Mesenchymal stem cell (in vitro differentiated cells and primary cell): ENCODE measurements around the gene ITPKB.

ENCODE experiments used
- DNase-seq: peaks from one replicate; pipeline ENCODE4 v3.0.0-alpha.2; 2013
- H2AFZ ChIP-seq: one replicate; pipeline ENCODE4 v1.6.1; 2013; ENCODE audit warnings: low read depth, mild to moderate bottlenecking, control low read depth, inconsistent platforms, low read length, moderate library complexity
- H2AK5ac ChIP-seq: 2 replicates; pipeline ENCODE4 v1.6.1; 2013; ENCODE audit warnings: low read length, moderate library complexity, mild to moderate bottlenecking, inconsistent platforms; ENCODE audit not compliant: severe bottlenecking
- H2BK120ac ChIP-seq: one replicate; pipeline ENCODE4 v1.6.1; 2013; ENCODE audit warnings: low read depth, mild to moderate bottlenecking, inconsistent platforms, low read length, moderate library complexity
- H2BK12ac ChIP-seq, 2 experiments: one replicate each; pipeline ENCODE4 v1.6.1; 2013; ENCODE audit warnings: inconsistent platforms in 2 of 2, low read length in 2 of 2, mild to moderate bottlenecking in 2 of 2, moderate library complexity in 2 of 2, control low read depth in 1 of 2
- H2BK15ac ChIP-seq: one replicate; pipeline ENCODE4 v1.6.1; 2013; ENCODE audit warnings: mild to moderate bottlenecking, low read depth, inconsistent platforms; ENCODE audit not compliant: poor library complexity, severe bottlenecking
- H2BK5ac ChIP-seq: 2 replicates; pipeline ENCODE4 v1.6.1; 2013; ENCODE audit warnings: low read depth, mild to moderate bottlenecking, low read length, control low read depth, inconsistent platforms; ENCODE audit not compliant: poor library complexity, severe bottlenecking
- H3K14ac ChIP-seq, 2 experiments: one replicate each; pipeline ENCODE4 v1.6.1; 2013; ENCODE audit warnings: inconsistent platforms in 2 of 2, low read length in 2 of 2, control low read depth in 1 of 2, mild to moderate bottlenecking in 1 of 2, moderate library complexity in 1 of 2
- H3K18ac ChIP-seq, 2 experiments: one replicate each; pipeline ENCODE4 v1.6.1; 2013; ENCODE audit warnings: inconsistent platforms in 2 of 2, low read length in 2 of 2, control low read depth in 1 of 2, low read depth in 1 of 2, mild to moderate bottlenecking in 1 of 2
- H3K23ac ChIP-seq, 2 experiments: one replicate each; pipeline ENCODE4 v1.6.1; 2013; ENCODE audit warnings: inconsistent platforms in 2 of 2, low read length in 2 of 2, mild to moderate bottlenecking in 2 of 2, moderate library complexity in 2 of 2, control low read depth in 1 of 2
- H3K27ac ChIP-seq: 2 replicates; pipeline ENCODE4 v1.5.1; 2013; ENCODE audit warnings: mild to moderate bottlenecking, moderate library complexity, low read length, control low read depth, inconsistent platforms; ENCODE audit not compliant: poor library complexity, severe bottlenecking
- H3K27me3 ChIP-seq, 2 experiments: 2 replicates each; pipeline versions ENCODE4 v1.6.1 to v1.7.0; 2013; ENCODE audit warnings: low read length in 2 of 2, mild to moderate bottlenecking in 2 of 2, moderate library complexity in 2 of 2, control low read depth in 1 of 2, inconsistent platforms in 1 of 2; ENCODE audit not compliant: control insufficient read depth in 1 of 2, insufficient read depth in 1 of 2
- H3K36me3 ChIP-seq, 2 experiments: 2 replicates each; pipeline versions ENCODE4 v1.6.1 to v1.7.0; 2013; ENCODE audit warnings: low read length in 2 of 2, control low read depth in 1 of 2, inconsistent platforms in 1 of 2, low read depth in 1 of 2, mild to moderate bottlenecking in 1 of 2; ENCODE audit not compliant: insufficient read depth in 2 of 2, control insufficient read depth in 1 of 2
- H3K4ac ChIP-seq, 2 experiments: one replicate each; pipeline ENCODE4 v1.6.1; 2013; ENCODE audit warnings: inconsistent platforms in 2 of 2, low read length in 2 of 2, mild to moderate bottlenecking in 2 of 2, moderate library complexity in 2 of 2, control low read depth in 1 of 2, low read depth in 1 of 2
- H3K4me1 ChIP-seq: 2 replicates; pipeline ENCODE4 v1.6.1; 2013; ENCODE audit warnings: low read depth, low read length, control low read depth; ENCODE audit not compliant: control insufficient read depth, insufficient read depth
- H3K4me2 ChIP-seq: 2 replicates; pipeline ENCODE4 v1.6.1; 2013; ENCODE audit warnings: low read length, mild to moderate bottlenecking, inconsistent platforms; ENCODE audit not compliant: poor library complexity, severe bottlenecking
- H3K4me3 ChIP-seq, 2 experiments: 2 replicates each; pipeline versions ENCODE4 v1.5.1 to v1.7.0; 2013; ENCODE audit warnings: low read length in 2 of 2, mild to moderate bottlenecking in 2 of 2, control low read depth in 1 of 2, low read depth in 1 of 2; ENCODE audit not compliant: insufficient read depth in 1 of 2
- H3K79me1 ChIP-seq: replicated peaks from 2 replicates; pipeline ENCODE4 v1.6.1; 2013; ENCODE audit warnings: mild to moderate bottlenecking, control low read depth, low read length, inconsistent platforms; ENCODE audit not compliant: poor library complexity, severe bottlenecking
- H3K9ac ChIP-seq: 2 replicates; pipeline ENCODE4 v1.7.0; 2013; ENCODE audit warnings: mild to moderate bottlenecking, low read length, moderate library complexity
- H3K9me3 ChIP-seq: 2 replicates; pipeline ENCODE4 v1.7.0; 2013; ENCODE audit warnings: mild to moderate bottlenecking, low read length; ENCODE audit not compliant: control insufficient read depth
- H4K8ac ChIP-seq: one replicate; pipeline ENCODE4 v1.6.1; 2013; ENCODE audit warnings: inconsistent platforms, mild to moderate bottlenecking, low read length, moderate library complexity
- H4K91ac ChIP-seq: one replicate; pipeline ENCODE4 v1.6.1; 2013; ENCODE audit warnings: mild to moderate bottlenecking, low read length, inconsistent platforms
- WGBS: methylation state at CpG from one replicate; pipeline ENCODE4 v1.1.7; 2013; ENCODE audit warnings: mixed read lengths; 5-methylcytosine and 5-hydroxymethylcytosine counted together

ITPKB gene

DNA sequence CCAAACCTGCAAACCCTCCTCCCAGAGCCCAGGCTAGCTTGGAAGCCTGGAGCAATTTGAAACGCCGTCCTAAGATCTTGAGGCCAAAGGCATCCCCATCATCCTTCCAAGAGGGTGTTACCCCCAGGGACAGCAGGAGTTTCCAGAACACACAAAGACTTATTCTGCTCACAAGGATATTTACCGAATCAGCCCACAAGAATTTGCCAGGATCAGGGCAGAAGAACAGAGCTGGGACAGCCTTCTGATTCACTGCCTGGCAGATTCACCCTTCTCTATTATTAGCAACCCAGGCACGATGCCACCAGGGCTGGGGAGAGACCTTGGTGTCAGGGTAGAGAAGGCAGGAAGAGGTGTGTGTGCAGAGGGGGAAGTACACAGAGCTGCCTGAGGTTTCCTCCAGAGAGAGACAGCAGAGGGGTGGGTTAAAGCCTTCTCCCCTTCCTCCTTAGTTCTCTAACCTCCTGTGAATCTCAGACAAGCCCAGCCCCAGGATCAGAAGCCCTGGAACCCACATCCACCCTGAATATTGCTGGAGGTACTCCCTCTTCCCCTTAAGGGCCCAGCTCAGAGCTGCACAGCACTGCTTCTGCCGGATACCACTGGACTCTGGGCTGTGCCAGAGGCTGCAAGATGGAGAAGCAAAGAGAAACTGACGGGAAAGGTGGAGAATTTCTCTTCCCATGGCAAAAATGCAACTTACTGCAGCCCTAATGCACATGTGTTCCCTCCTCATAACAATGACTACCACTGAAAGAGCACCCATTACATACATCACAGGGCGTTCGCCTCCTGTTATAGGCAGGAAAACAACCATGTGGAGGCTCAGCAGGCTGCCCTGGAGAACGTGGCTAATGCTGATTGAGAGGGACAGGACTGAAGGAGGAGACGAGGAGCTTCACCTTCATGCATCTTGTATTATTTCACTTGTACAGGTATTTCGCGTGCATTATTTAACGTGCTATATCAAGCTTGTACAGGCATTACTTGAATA lies 61.8 kb downstream of the ITPKB start:
- peak; percentile 88 for DNase-seq
- H4K8ac ChIP-seq: peak overlapping the region; percentile 59
- H2AK5ac ChIP-seq: peak overlapping the region; percentile 47
- H3K79me1 ChIP-seq: peaks cover 21% of the 10 kb centered on the region
- H2AFZ ChIP-seq: no peak overlapping the region
- H4K91ac ChIP-seq: no peak overlapping the region
- H3K18ac ChIP-seq: peak overlapping the region in 1 of 2 experiments; percentile 29
- no peak overlapping the region for H2BK5ac ChIP-seq
- H3K4me1 ChIP-seq: peaks cover 16% of the 10 kb centered on the region
- no peak overlapping the region for H2BK15ac ChIP-seq
- 80% methylated on average over 12 of the region's 13 CpGs for WGBS
- peak overlapping the region in 1 of 2 experiments; percentile 7 for H2BK12ac ChIP-seq
- no peaks in the 10 kb centered on the region for H3K27me3 ChIP-seq
- no peak overlapping the region for H3K27ac ChIP-seq
- H3K23ac ChIP-seq: no peak overlapping the region
- H3K36me3 ChIP-seq: peaks cover 0 to 1% of the 10 kb centered on the region in 2 experiments
- H2BK120ac ChIP-seq: no peak overlapping the region
- H3K4me3 ChIP-seq: peak overlapping the region in 1 of 2 experiments; percentile 32
- H3K4me2 ChIP-seq: no peak overlapping the region
- peak overlapping the region; percentile 41 for H3K9ac ChIP-seq
- no peak overlapping the region for H3K4ac ChIP-seq
- H3K14ac ChIP-seq: peak overlapping the region in 1 of 2 experiments; percentile 19
- H3K9me3 ChIP-seq: no peaks in the 10 kb centered on the region

- H3K9ac ChIP-seq: peak overlapping the region; percentile 41
- H2BK12ac ChIP-seq: no peak overlapping the region
- no peak overlapping the region for H4K91ac ChIP-seq
- no peak for DNase-seq
- H4K8ac ChIP-seq: no peak overlapping the region
- H2BK15ac ChIP-seq: no peak overlapping the region
- H3K4me1 ChIP-seq: peaks cover 16% of the 10 kb centered on the region
- H3K14ac ChIP-seq: no peak overlapping the region
- H3K27ac ChIP-seq: no peak overlapping the region
- peaks cover 14% of the 10 kb centered on the region for H3K79me1 ChIP-seq
- H2BK5ac ChIP-seq: no peak overlapping the region
- H2BK120ac ChIP-seq: no peak overlapping the region
- H2AFZ ChIP-seq: no peak overlapping the region
- 100% methylated on average over 4 of the region's 5 CpGs for WGBS
- H3K23ac ChIP-seq: no peak overlapping the region
- H3K18ac ChIP-seq: no peak overlapping the region
- peaks cover 2 to 3% of the 10 kb centered on the region in 2 experiments for H3K36me3 ChIP-seq
- H3K27me3 ChIP-seq: no peaks in the 10 kb centered on the region
- H3K9me3 ChIP-seq: no peaks in the 10 kb centered on the region
- H3K4ac ChIP-seq: no peak overlapping the region
- no peak overlapping the region for H3K4me2 ChIP-seq
- H2AK5ac ChIP-seq: no peak overlapping the region
- no peak overlapping the region for H3K4me3 ChIP-seq
These were observed 62.7 kb downstream of the ITPKB start for GRCh38 chr1:226676381-226676780.

GRCh38 chr1:226675715-226676357 lies 63.2 kb downstream of the ITPKB start:
- Histone ChIP-seq H3K23ac (no peak overlapping the region), H3K4me1 (peaks cover 14% of the 10 kb centered on the region), H4K8ac (no peak overlapping the region), H2BK15ac (no peak overlapping the region), H3K4me2 (no peak overlapping the region), H3K4me3 (peak overlapping the region in 1 of 2 experiments; percentile 4), H2AK5ac (no peak overlapping the region), H3K14ac (no peak overlapping the region), H3K27me3 (no peaks in the 10 kb centered on the region), H2BK120ac (no peak overlapping the region), H2BK12ac (no peak overlapping the region), H3K9me3 (no peaks in the 10 kb centered on the region), H3K36me3 (peaks cover 2 to 4% of the 10 kb centered on the region in 2 experiments), H3K27ac (no peak overlapping the region), H4K91ac (no peak overlapping the region), H2AFZ (no peak overlapping the region), H2BK5ac (no peak overlapping the region), H3K18ac (no peak overlapping the region), H3K9ac (peak overlapping the region; percentile 41), H3K79me1 (peaks cover 16% of the 10 kb centered on the region), H3K4ac (no peak overlapping the region)
- no peak for DNase-seq
- 94% methylated on average over 7 of the region's 7 CpGs for WGBS
